K562 (cell line): ENCODE measurements around the gene MAP3K6.
"Not testable (repeated sequence)": the region's sequence is repeated elsewhere in the genome, so short reads cannot be mapped to it uniquely, and the experiment has no call there.

Experiments used
- ATF2 ChIP-seq: sonication (generic); formaldehyde crosslinking; IDR thresholded peaks from 2 replicates; pipeline ENCODE4 v1.8.1; 2022; ENCODE audit warnings: missing genetic modification reagents
- CTCF ChIP-seq, 3 experiments: IDR thresholded peaks in 2 of 3; conservative IDR thresholded peaks in 1 of 3; 2 replicates each; pipeline ENCODE4 v1.5.1; 2011 to 2012; ENCODE audit warnings: low read length in 3 of 3, mild to moderate bottlenecking in 3 of 3, control low read depth in 2 of 3, improper control_type of control experiment in 1 of 3, inconsistent platforms in 1 of 3, low read depth in 1 of 3, mixed read lengths in 1 of 3, moderate library complexity in 1 of 3; ENCODE audit not compliant: insufficient read depth in 2 of 3
- EZH2 ChIP-seq: IDR thresholded peaks from 2 replicates; pipeline ENCODE4 v1.6.1; 2012; ENCODE audit warnings: low read depth, mild to moderate bottlenecking, inconsistent platforms, low read length, borderline replicate concordance
- HMGXB4 ChIP-seq: sonication (generic); formaldehyde crosslinking; IDR thresholded peaks from 2 replicates; pipeline ENCODE4 v1.8.1; 2023; ENCODE audit warnings: mild to moderate bottlenecking, missing genetic modification reagents
- JUN ChIP-seq, 2 experiments: sonication (generic) in 1 of 2; formaldehyde crosslinking in 1 of 2; IDR thresholded peaks; 2 replicates each; pipeline versions ENCODE4 v1.6.1 to v1.8.0; 2012 to 2022; ENCODE audit warnings: borderline replicate concordance in 2 of 2, mild to moderate bottlenecking in 2 of 2, improper control_type of control experiment in 1 of 2, low read depth in 1 of 2, low read length in 1 of 2, missing genetic modification reagents in 1 of 2
- NFATC3 ChIP-seq: fragments of 450-650 bp; IDR thresholded peaks from 2 replicates; pipeline ENCODE4 v1.6.1; 2017; ENCODE audit warnings: mild to moderate bottlenecking

- not testable (repeated sequence) for TF ChIP-seq JUN (IDR thresholded peaks at IDR 0.05; ENCODE audit: borderline replicate concordance, low read depth, low read length); JUN (CRISPR knock-in tag; IDR thresholded peaks at IDR 0.05; ENCODE audit: borderline replicate concordance); EZH2; HMGXB4 (CRISPR knock-in tag); NFATC3; ATF2 (CRISPR knock-in tag)
- TF ChIP-seq CTCF (IDR thresholded peaks at IDR 0.05 in 2 of 3, conservative IDR thresholded peaks at IDR 0.05 in 1 of 3; ENCODE audit: insufficient read depth in 2 of 3, low read depth in 1 of 3, low read length in 3 of 3), result 0 out of 6 replicates have a peak, but pooled peaks of 1 of the 3 experiments have one; percentile 12
Measured at GRCh38 chr1:27405598-27406361, 39.0 kb upstream of the MAP3K6 start.
